A549 (cell line): Measurements from ENCODE around the gene VPS35L. TPM values are rescaled to one million over a fixed set of nuclear protein-coding genes. Genes with fewer than 3 reads are reported as not detected.

Experiments used
- ATAC-seq, 2 experiments: fragments of 200-7000 bp in 1 of 2; fragments of >200 bp in 1 of 2; cut with Nextera tagmentation in 1 of 2; cut with Tn5 transposase in 1 of 2; 3 replicates each; pipeline versions ENCODE4 v1.8.0 to v1.9.1; 2018 to 2020; ENCODE audit warnings: mild to moderate bottlenecking in 1 of 2, moderate library complexity in 1 of 2
- CTCF ChIA-PET: fragments of 300-600 bp; sonication (Branson Sonifier 250); formaldehyde crosslinking; extraction: SDS; loops from one replicate; lab custom pipeline; 2021; ENCODE audit warnings: antibody characterized with exemption, inconsistent platforms; lab: Yijun Ruan, JAX
- POLR2A ChIA-PET: fragments of 350-600 bp; formaldehyde crosslinking; extraction: SDS; loops from one replicate; lab custom pipeline; 2021; ENCODE audit warnings: antibody characterized with exemption, inconsistent platforms; lab: Yijun Ruan, JAX
- DNase-seq, 2 experiments: peaks; one replicate each; pipeline versions ENCODE4 v3.0.0 to v3.0.0-alpha.2; 2011 to 2016; ENCODE audit warnings: low read depth in 1 of 2, low spot score in 1 of 2
- FAIRE-seq: peaks from 2 replicates; lab custom pipeline; 2011; peaks lifted over from hg19 to GRCh38; lab: Jason Lieb, UNC
- H3K27ac ChIP-seq, 2 experiments: fragments of >200 bp; sonication (Bioruptor Twin); formaldehyde crosslinking; 3 replicates each; pipeline ENCODE4 v1.5.1; 2016 to 2017
- H3K4me1 ChIP-seq: fragments of >200 bp; sonication (Bioruptor Twin); formaldehyde crosslinking; 3 replicates; pipeline ENCODE4 v1.6.1; 2016
- H3K4me2 ChIP-seq: fragments of >200 bp; sonication (Bioruptor Twin); formaldehyde crosslinking; 3 replicates; pipeline ENCODE4 v1.6.1; 2016
- H3K4me3 ChIP-seq: fragments of >200 bp; sonication (Bioruptor Twin); formaldehyde crosslinking; 3 replicates; pipeline ENCODE4 v1.5.1; 2016
- H3K9me3 ChIP-seq: fragments of >200 bp; sonication (Bioruptor Twin); formaldehyde crosslinking; 3 replicates; pipeline ENCODE4 v1.6.1; 2016
- CEBPB ChIP-seq, 2 experiments: fragments of >200 bp in 1 of 2; sonication (Bioruptor Twin) in 1 of 2; formaldehyde crosslinking in 1 of 2; IDR thresholded peaks; 2 replicates each; pipeline ENCODE4 v1.6.1; 2012 to 2016
- EHMT2 ChIP-seq: fragments of 200-600 bp; sonication (generic); IDR thresholded peaks from 2 replicates; pipeline ENCODE4 v1.6.1; 2016; ENCODE audit warnings: antibody characterized with exemption, low read depth, mild to moderate bottlenecking, moderate library complexity
- FOSB ChIP-seq: fragments of 250-450 bp; sonication (Bioruptor Pico); IDR thresholded peaks from 2 replicates; pipeline ENCODE4 v1.5.0; 2020; ENCODE audit warnings: mild to moderate bottlenecking, moderate library complexity
- FOSL2 ChIP-seq, 2 experiments: fragments of 450-650 bp in 1 of 2; fragments of >200 bp in 1 of 2; sonication (Bioruptor Twin) in 1 of 2; formaldehyde crosslinking; IDR thresholded peaks; 2 replicates each; pipeline versions ENCODE4 v1.5.0 to v1.6.1; 2016 to 2020; ENCODE audit warnings: mild to moderate bottlenecking in 1 of 2, moderate library complexity in 1 of 2
- GATA3 ChIP-seq: IDR thresholded peaks from 2 replicates; pipeline ENCODE4 v1.6.1; 2012; ENCODE audit warnings: borderline replicate concordance
- HEYL ChIP-seq: fragments of 250-450 bp; sonication (Bioruptor Pico); IDR thresholded peaks from 2 replicates; pipeline ENCODE4 v1.8.0; 2021; ENCODE audit warnings: mild to moderate bottlenecking, moderate library complexity
- HOXA7 ChIP-seq: fragments of 250-450 bp; sonication (Bioruptor Pico); IDR thresholded peaks from 2 replicates; pipeline ENCODE4 v1.5.0; 2020; ENCODE audit warnings: mild to moderate bottlenecking, moderate library complexity
- HOXB5 ChIP-seq: fragments of 250-450 bp; sonication (Bioruptor Pico); IDR thresholded peaks from 2 replicates; pipeline ENCODE4 v1.5.0; 2020; ENCODE audit warnings: mild to moderate bottlenecking, moderate library complexity
- JUN ChIP-seq, 2 experiments: fragments of >200 bp; sonication (Bioruptor Twin); formaldehyde crosslinking; IDR thresholded peaks; 2 replicates in 1 of 2; 3 replicates in 1 of 2; pipeline ENCODE4 v1.6.1; 2016 to 2017
- JUNB ChIP-seq: fragments of >200 bp; sonication (Bioruptor Twin); formaldehyde crosslinking; IDR thresholded peaks from 2 replicates; pipeline ENCODE4 v1.6.1; 2016
- MAFK ChIP-seq: fragments of 450-650 bp; IDR thresholded peaks from 2 replicates; pipeline ENCODE4 v1.6.1; 2014; ENCODE audit not compliant: partially characterized antibody
- MAZ ChIP-seq: fragments of 150-350 bp; IDR thresholded peaks from 2 replicates; pipeline ENCODE4 v1.6.1; 2014; ENCODE audit warnings: antibody characterized with exemption, low read depth, low read length, borderline replicate concordance
- MYC ChIP-seq: IDR thresholded peaks from 2 replicates; pipeline ENCODE4 v1.6.1; 2012; ENCODE audit warnings: mild to moderate bottlenecking, inconsistent platforms, low read length, improper control_type of control experiment, borderline replicate concordance
- NPAS2 ChIP-seq: fragments of 250-450 bp; sonication (Bioruptor Pico); IDR thresholded peaks from 2 replicates; pipeline ENCODE4 v1.8.0; 2022; ENCODE audit warnings: mild to moderate bottlenecking, moderate library complexity, borderline replicate concordance
- RCOR1 ChIP-seq: fragments of 150-350 bp; IDR thresholded peaks from 2 replicates; pipeline ENCODE4 v1.6.1; 2014; ENCODE audit warnings: antibody characterized with exemption, low read length, low read depth
- SMC3 ChIP-seq: fragments of >200 bp; sonication (Bioruptor Twin); formaldehyde crosslinking; IDR thresholded peaks from 3 replicates; pipeline ENCODE4 v1.6.1; 2018; ENCODE audit warnings: inconsistent platforms
- TFCP2L1 ChIP-seq: fragments of 250-450 bp; sonication (Bioruptor Pico); IDR thresholded peaks from 2 replicates; pipeline ENCODE4 v1.5.0; 2021; ENCODE audit warnings: mild to moderate bottlenecking
- TP53 ChIP-seq: fragments of 250-450 bp; sonication (Bioruptor Pico); IDR thresholded peaks from 2 replicates; pipeline ENCODE4 v1.5.0; 2021; ENCODE audit warnings: mild to moderate bottlenecking, moderate library complexity
- WGBS: methylation state at CpG from one replicate; pipeline ENCODE4 v1.1.6; 2017; ENCODE audit errors: missing lambda C conversion rate; 5-methylcytosine and 5-hydroxymethylcytosine counted together
- polyA plus RNA-seq, 4 experiments: library from polyadenylated mRNA; depleted of rRNA in 3 of 4; stranded (reverse); fragments of >200 nt; fragmentation: RNase III in 1 of 4; extraction: RNeasy Plus Mini Kit Qiagen cat#74134 plus additional on column Dnase treatment in 1 of 4; gene quantifications; 2 replicates in 3 of 4; 3 replicates in 1 of 4; pipeline ENCODE4 v1.2.3, GENCODE V29; 2011 to 2017
- TF ChIP-seq, protein P1 (sequence below): fragments of 250-450 bp; sonication (Bioruptor Pico); IDR thresholded peaks from 2 replicates; pipeline ENCODE4 v1.5.0; 2020; ENCODE audit warnings: low read depth, mild to moderate bottlenecking, moderate library complexity
- TF ChIP-seq, protein P2 (sequence below): IDR thresholded peaks from 2 replicates; pipeline ENCODE4 v1.6.1; 2012
- TF ChIP-seq, protein P3 (sequence below): IDR thresholded peaks from 2 replicates; pipeline ENCODE4 v1.6.1; 2012; ENCODE audit warnings: low read depth, borderline replicate concordance
- TF ChIP-seq, protein P4 (sequence below): fragments of 250-450 bp; sonication (Bioruptor Pico); IDR thresholded peaks from 2 replicates; pipeline ENCODE4 v1.5.0; 2021; ENCODE audit warnings: mild to moderate bottlenecking, moderate library complexity, borderline replicate concordance

The VPS35L gene
- polyA plus RNA-seq, 2 of the 4 experiments (the other 2 are of a cell fraction) = 38.4 to 47.7 TPM

DNA sequence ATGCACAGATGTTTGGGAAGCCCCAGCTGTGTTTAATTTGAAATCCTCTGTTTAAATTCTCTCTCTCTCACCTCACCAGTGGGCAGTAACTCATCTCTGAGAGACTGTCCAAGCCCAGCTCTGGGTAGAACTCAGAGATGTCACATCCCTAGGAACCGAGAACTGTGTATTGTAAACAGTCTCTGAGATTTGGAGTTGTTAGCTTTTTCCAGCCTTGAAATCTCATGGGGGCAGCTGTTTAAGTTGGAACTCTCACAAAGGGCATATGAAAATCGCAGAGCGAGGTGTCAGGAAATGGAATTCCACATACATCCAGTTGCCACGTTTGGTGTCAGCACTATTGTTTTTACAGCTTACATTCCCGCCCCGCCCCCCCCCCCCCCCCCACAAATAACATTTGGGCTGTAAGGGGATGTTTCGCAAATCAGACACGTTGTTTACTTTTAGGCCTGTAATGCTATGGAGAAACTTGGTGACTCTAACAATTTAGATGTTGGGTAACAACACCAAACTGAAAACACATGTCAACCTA lies 34.3 kb downstream of the VPS35L start:
- 32% methylated on average over 7 of the region's 8 CpGs for WGBS
- CTCF ChIA-PET = interaction anchor here (0.7 to 20.8 kb wide), 4 partner anchors 10 to 293 kb away, joined by 3 to 328 read pairs (median 65); partner anchors contain the start of gene GPRC5B

DNA sequence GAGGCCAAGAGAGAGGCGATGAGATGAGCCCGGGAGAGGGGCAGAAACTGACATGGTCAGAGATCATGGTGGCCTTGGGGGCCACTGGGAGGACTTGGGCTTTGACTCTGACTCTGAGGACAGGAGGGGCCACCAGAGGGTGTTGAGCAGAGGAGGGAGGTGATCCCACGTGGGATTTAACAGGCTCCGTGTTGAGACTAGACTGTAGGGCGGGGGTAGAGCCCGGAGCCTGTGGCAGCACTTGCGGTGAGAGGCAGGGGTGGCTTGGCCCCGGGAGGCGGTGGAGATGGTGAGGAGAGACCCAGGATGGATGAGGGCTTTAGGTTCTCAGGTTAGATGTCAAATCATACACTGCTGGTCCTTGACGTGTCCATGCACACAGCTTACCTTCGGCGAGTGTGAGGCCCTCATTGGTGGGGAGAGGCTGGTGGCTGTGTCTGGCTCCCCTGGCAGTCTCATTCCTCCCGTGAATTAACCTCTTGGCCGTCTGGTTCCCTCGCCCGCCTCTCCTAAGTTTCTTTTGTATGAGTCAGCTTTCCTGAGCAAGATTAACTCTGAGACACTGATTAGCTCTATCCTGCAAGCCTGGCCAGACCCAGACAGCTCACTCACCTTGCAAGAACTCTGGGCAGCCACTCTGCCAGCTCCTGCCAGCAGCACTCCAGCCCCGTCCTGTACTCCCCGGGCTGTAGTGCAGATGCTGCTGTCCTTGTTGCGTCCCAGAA lies 39.7 kb downstream of the VPS35L start:
- FAIRE-seq = no peak
- peak; percentile 76 to 88 for DNase-seq
- H3K9me3 ChIP-seq = no peaks in the 10 kb centered on the region
- 19% methylated on average over 19 of the region's 19 CpGs for WGBS
- ChIA-PET POLR2A (interaction anchor here (1.2 kb wide), 1 partner anchor 40 kb away, joined by 11 read pairs; the partner anchor contains the start of gene VPS35L), CTCF (interaction anchor here (0.5 to 20.8 kb wide), 11 partner anchors 8 to 596 kb away, joined by 3 to 328 read pairs (median 5); partner anchors contain the start of genes GPRC5B and VPS35L)
- H3K4me1 ChIP-seq = peaks cover 33% of the 10 kb centered on the region
- peak overlapping the region; percentile 70 for H3K4me2 ChIP-seq
- ATAC-seq = peak; percentile 95 to 96
- TF ChIP-seq JUN (IDR thresholded peaks at IDR 0.05) = peak in 1 of 2 experiments; percentile 15; a peak in 1 of 5 replicates
- TF ChIP-seq MAFK = peak; percentile 96
- TF ChIP-seq, protein P1, sequence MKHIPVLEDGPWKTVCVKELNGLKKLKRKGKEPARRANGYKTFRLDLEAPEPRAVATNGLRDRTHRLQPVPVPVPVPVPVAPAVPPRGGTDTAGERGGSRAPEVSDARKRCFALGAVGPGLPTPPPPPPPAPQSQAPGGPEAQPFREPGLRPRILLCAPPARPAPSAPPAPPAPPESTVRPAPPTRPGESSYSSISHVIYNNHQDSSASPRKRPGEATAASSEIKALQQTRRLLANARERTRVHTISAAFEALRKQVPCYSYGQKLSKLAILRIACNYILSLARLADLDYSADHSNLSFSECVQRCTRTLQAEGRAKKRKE (CRISPR knock-in tag) = no peak
- TF ChIP-seq, protein P2, sequence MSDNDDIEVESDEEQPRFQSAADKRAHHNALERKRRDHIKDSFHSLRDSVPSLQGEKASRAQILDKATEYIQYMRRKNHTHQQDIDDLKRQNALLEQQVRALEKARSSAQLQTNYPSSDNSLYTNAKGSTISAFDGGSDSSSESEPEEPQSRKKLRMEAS = peak; percentile 65; the same call in 1 of the 2 replicates
- TF ChIP-seq HOXA7 = no peak
- no peak for TF ChIP-seq FOSL2 (IDR thresholded peaks at IDR 0.05)
- peak; percentile 66 for TF ChIP-seq FOSL2 (CRISPR knock-in tag; IDR thresholded peaks at IDR 0.05)
- TF ChIP-seq CEBPB (IDR thresholded peaks at IDR 0.05) = 0 out of 4 replicates have a peak, but pooled peaks of 1 of the 2 experiments have one; percentile 7
- peak; percentile 51; the same call in 1 of the 2 replicates for TF ChIP-seq GATA3
- H3K4me3 ChIP-seq = no peak overlapping the region
- H3K27ac ChIP-seq = peak overlapping the region; percentile 87 to 91

More for the DNA sequence above, 34.3 kb downstream of the VPS35L start:
- FAIRE-seq (no peak), ATAC-seq (peak; percentile 54 to 76; a peak in 5 of 6 replicates), DNase-seq (peak in 1 of 2 experiments; percentile 52)
- H3K9me3 ChIP-seq = no peaks in the 10 kb centered on the region
- H3K4me2 ChIP-seq = peak overlapping the region; percentile 40
- POLR2A ChIA-PET = no interaction called here
- no peak overlapping the region for H3K4me3 ChIP-seq
- TF ChIP-seq, protein P3, sequence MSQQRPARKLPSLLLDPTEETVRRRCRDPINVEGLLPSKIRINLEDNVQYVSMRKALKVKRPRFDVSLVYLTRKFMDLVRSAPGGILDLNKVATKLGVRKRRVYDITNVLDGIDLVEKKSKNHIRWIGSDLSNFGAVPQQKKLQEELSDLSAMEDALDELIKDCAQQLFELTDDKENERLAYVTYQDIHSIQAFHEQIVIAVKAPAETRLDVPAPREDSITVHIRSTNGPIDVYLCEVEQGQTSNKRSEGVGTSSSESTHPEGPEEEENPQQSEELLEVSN = no peak
- peak; percentile 46 to 59; a peak in 2 of 4 replicates for TF ChIP-seq CEBPB (IDR thresholded peaks at IDR 0.05)
- peak overlapping the region in 1 of 2 experiments; percentile 2; a peak in 1 of 6 replicates for H3K27ac ChIP-seq
- H3K4me1 ChIP-seq = peaks cover 21% of the 10 kb centered on the region

DNA sequence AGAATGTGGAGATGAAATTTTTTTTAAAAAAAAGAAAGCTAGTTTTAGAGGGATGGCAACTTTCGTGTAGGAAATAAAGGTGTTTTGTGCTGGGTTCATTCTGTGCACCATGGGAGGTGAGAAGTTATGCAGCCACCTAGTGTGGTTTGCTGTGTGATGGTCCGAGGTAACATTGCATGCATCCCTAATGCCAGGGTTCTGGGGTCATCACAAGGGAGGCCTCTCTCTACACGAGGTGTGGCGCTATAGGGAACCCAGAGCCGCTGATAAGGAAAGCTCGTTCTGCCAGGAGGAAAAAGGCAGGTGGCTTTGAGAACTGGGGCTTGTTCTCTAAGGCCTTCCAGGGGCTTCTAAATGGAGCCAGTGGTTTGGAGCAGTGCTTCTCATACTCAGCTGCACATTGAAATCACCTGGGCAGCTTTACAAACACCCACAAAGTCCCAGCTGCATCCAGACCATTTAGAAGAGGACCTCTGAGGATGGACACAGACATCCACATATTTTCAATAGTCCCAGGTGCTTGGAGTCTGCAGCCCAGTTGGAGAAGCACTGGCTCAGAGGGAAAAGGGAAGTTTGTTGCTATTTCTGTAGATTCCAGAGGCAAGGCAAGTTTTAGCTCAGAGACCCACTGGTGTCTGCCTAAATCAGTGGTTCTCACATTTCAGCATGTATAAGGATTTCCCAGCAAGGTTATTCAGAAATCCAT lies 43.5 kb downstream of the VPS35L start:
- no peak for DNase-seq
- WGBS = 83% methylated on average over 6 of the region's 6 CpGs
- H3K4me2 ChIP-seq = no peak overlapping the region
- POLR2A ChIA-PET = interaction anchor here (0.6 to 0.8 kb wide), 2 partner anchors 25 to 101 kb away, joined by 3 read pairs; no protein-coding TSS in a partner anchor
- CTCF ChIA-PET = interaction anchor here (0.6 to 20.8 kb wide), 17 partner anchors 12 to 308 kb away, joined by 3 to 328 read pairs (median 4); partner anchors contain the start of genes GPRC5B and VPS35L
- H3K27ac ChIP-seq = no peak overlapping the region
- no peak for TF ChIP-seq MYC
- no peak for TF ChIP-seq HEYL (CRISPR knock-in tag)
- no peak for TF ChIP-seq JUNB
- no peak for TF ChIP-seq EHMT2
- no peak for TF ChIP-seq MAZ
- no peak for TF ChIP-seq SMC3
- TF ChIP-seq NPAS2 = no peak
- no peak for TF ChIP-seq TP53 (CRISPR knock-in tag)
- TF ChIP-seq FOSB (CRISPR knock-in tag) = no peak
- TF ChIP-seq, protein P4, sequence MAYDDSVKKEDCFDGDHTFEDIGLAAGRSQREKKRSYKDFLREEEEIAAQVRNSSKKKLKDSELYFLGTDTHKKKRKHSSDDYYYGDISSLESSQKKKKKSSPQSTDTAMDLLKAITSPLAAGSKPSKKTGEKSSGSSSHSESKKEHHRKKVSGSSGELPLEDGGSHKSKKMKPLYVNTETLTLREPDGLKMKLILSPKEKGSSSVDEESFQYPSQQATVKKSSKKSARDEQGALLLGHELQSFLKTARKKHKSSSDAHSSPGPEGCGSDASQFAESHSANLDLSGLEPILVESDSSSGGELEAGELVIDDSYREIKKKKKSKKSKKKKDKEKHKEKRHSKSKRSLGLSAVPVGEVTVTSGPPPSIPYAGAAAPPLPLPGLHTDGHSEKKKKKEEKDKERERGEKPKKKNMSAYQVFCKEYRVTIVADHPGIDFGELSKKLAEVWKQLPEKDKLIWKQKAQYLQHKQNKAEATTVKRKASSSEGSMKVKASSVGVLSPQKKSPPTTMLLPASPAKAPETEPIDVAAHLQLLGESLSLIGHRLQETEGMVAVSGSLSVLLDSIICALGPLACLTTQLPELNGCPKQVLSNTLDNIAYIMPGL = no peak
- TF ChIP-seq MAFK = no peak
- no peak for TF ChIP-seq TFCP2L1 (CRISPR knock-in tag)
- no peak for TF ChIP-seq RCOR1
- TF ChIP-seq HOXB5 (CRISPR knock-in tag) = no peak
- TF ChIP-seq, all 56 proteins: peak for 0
- H3K4me1 ChIP-seq = peaks cover 38% of the 10 kb centered on the region
- FAIRE-seq (no peak), ATAC-seq (no peak)
- H3K4me3 ChIP-seq = no peak overlapping the region
- no peaks in the 10 kb centered on the region for H3K9me3 ChIP-seq
